Stimulated activated CD4-positive, alpha-beta T cell treated with anti-CD3 and anti-CD28 coated beads, Interleukin-12 subunit alpha, Interleukin-12 subunit beta, amount 100 ng/mL, for 4 hours (primary cell): ENCODE measurements around the gene BORCS5.

ENCODE experiments used
- DNase-seq: peaks from one replicate; pipeline ENCODE4 v3.0.0-alpha.2; 2020

Gene BORCS5

GRCh38 chr12:12353807-12354206 is 3.1 kb upstream of the BORCS5 start:
- no peak for DNase-seq

GRCh38 chr12:12356467-12356895 is 397 bp upstream of the BORCS5 start:
- no peak for DNase-seq

- DNase-seq, result no peak
Observed at GRCh38 chr12:12357719-12358461, 1.0 kb downstream of the BORCS5 start.

DNA sequence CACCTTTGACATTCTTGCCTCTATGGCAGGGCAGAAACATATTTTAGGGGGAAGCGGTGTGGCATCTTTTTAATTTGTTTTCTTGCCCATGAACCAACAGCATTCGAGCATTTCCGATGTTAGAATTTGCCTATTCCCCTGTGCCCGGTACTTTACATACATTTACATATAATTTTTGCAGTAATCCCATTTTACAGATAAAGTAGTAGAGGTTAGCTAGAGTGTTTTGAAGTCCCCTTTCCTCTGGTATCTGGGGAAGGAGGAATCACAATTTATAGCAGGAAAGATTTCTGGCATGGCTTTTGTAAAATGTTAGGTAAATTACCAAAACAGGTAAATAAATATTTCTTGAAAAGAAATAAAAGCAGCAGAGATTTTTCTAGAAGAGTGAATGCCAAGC is 1.6 kb downstream of the BORCS5 start:
- DNase-seq, result no peak

GRCh38 chr12:12364787-12365445 is 8.0 kb downstream of the BORCS5 start:
- DNase-seq, result no peak

- DNase-seq, result no peak
Observed at GRCh38 chr12:12365446-12365802, 8.5 kb downstream of the BORCS5 start.

GRCh38 chr12:12365931-12366431 is 9.1 kb downstream of the BORCS5 start:
- DNase-seq, result no peak

GRCh38 chr12:12366701-12367481 is 10.0 kb downstream of the BORCS5 start:
- no peak for DNase-seq

DNA sequence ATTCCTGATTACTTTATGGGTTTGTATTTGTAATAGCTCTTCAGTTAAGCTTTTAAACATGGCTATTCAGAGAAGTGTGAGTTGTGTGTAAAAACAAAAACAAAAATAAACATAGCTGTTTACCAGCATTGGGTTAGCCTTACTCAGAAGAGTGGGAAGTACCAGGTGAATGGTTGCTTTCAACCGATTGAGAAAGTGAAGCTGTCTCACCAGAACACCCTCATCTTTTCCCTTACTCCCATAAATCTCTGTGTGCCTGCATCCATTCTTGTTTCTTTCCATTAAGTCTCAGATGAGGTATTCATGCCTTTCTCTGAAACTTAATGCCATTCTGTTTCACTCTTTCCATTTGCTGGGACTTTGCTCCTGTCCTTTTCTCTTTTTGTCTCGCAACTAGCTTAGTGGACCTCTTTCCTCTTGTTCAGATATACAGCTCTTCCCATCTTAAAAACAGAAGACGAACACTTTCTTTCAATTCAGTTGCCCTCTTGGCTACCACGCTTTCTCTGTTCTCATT is 10.7 kb downstream of the BORCS5 start:
- DNase-seq, result no peak

GRCh38 chr12:12372946-12373722 is 16.3 kb downstream of the BORCS5 start:
- DNase-seq, result no peak

DNA sequence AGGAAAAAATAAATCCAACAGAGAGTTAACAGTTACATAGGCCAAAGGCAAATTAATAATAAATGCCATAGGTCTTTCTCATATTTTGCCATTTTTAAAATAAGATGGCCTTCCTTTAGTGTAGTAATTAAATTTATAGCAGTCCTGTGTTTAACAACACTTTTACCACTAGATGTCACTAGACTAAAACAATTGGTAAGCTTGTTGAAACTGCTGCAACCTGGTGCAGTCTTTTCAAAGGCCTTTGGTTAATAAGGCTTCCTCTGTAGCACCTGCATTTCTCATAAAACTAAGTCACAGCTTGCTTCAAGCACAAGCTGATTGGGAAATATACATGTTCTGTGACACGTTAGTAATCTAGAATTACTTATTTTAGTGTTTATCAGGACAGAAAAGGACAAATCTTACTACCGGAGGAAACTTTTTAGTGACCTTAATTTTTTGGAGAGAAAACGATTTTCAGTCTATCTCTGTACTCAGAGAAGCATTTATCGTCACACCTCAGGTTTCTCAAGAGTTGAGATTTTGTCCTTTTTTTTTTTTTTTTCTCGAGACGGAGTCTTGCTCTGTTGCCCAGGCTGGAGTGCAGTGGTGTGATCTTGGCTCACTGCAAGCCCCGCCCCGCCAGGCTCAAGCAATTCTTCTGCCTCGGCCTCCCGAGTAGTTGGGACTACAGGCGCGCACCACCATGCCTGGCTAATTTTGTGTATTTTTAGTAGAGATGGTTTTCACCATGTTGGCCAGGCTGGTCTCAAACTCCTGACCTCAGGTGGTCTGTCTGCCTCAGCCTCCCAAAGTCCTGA is 20.0 kb downstream of the BORCS5 start:
- no peak for DNase-seq

GRCh38 chr12:12378616-12379015 is 21.7 kb downstream of the BORCS5 start:
- DNase-seq, result no peak

DNA sequence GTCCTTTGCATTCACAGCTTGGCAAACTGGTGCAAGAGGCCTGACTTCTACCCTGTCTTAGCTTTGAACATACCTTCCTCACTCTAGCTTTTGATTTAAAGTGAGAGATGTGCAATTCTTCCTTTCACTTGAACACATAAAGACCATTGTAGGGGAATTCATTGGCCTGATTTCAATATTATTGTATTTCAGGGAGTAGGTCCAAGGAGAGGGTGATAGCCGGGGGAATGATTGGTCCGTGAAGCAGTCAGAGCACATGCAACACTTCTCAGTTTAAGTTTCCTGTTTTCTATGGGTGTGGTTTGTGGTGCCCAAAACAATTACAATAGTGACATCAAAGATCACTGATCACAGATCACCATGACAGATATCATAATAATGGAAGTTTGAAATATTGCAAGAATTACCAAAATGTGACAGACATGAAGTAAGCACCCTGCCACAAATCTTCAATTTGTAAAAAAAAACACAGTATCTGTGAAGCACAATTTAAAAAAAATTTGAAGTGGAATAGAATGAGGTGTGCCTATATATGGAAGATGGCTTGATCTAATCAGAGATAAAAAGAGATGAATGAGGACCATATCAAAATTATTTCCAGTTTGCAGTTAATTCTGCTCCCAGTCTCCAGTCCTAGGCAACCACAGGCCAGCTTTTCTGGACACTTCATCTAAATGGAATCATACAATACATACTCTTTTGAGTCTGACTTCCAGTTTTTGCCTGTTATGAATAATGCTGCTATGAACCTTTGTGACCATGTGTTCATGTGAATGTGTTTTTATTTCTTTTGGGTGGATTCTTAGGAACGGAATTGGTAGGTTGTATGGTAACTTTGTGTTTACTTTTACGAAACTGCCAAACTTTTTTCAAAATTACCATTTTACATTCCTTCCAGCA is 23.2 kb downstream of the BORCS5 start:
- no peak for DNase-seq

DNA sequence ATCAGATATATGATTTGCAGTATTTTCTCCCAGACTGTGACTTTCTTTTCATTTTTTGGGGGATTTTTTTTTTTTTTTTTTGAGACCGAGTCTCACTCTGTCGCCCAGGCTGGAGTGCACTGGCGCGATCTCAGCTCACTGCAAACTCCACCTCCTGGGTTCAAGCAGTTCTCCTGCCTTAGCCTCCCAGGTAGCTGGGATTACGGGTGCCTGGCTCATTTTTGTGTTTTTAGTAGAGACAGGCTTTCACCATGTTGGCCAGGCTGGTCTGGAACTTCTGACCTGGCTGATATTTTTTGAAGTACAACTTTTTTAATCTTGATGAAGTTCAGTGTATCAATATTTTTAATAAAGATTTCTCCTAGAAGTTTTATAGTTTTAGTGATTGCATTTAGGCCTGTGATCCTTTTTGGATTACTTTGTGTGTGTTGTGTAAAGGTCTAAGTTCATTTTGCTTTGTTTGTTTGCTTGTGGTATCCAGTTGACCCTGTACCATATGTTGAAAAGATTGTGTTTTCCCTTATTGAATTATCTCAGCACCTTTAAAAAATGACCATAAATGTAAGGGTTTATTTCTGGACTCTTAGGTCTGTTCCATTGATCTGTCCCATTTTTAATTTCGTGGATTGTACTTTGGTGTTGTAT is 24.2 kb downstream of the BORCS5 start:
- DNase-seq, result no peak

DNA sequence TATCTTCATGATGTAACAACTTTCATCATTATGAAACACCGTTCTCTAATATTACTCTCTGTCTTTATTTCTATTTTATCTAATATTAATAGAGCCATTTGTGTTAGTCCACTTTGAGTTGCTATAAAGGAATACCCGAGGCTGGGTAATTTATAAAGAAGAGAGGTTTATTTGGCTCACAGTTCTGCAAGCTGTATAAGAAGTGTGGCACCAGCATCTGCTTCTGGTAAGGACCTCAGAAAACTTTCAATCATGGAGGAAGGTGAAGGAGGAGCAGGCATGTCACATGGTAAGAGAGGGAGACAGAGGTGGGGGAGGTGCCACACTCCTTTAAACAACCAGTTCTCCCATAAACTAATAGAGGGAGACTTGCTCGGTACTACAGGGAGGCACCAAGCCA is 25.1 kb downstream of the BORCS5 start:
- no peak for DNase-seq

DNA sequence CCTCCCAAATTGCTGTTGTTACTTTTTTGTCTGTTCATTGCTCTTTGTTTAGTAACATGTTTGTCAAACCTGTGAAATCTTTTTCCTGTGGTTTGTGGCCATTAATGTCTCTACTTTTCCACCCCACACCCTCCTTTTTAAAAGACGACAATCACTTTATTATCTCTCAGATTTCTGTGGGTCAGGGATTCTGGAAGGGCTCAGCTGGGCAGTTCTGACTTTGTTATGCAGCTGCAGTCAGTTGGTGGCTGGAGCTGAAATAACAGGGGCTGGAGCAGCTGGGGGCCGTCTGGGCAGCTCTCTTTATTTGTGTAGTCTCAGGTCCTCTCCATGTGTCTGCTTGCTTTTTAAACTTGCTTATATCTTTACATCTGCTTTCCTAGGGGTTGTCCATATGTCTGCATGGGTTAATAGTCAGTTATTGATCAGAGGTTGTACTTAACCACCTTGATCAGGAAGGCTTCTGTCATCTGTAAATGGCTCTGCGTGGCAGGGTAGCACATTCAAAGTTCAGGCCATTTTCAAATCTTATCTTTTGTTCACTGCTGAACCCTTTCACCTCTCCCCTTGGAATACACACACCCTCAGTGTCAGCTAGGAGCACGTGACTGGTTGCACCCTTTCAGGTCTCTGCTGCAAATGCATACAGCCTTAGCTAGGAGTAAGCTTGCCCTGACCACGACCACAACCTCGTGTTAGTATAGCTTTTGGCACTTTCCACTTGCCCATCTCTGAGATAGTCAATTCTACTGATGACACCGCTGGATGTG is 27.9 kb downstream of the BORCS5 start:
- DNase-seq, result no peak

DNA sequence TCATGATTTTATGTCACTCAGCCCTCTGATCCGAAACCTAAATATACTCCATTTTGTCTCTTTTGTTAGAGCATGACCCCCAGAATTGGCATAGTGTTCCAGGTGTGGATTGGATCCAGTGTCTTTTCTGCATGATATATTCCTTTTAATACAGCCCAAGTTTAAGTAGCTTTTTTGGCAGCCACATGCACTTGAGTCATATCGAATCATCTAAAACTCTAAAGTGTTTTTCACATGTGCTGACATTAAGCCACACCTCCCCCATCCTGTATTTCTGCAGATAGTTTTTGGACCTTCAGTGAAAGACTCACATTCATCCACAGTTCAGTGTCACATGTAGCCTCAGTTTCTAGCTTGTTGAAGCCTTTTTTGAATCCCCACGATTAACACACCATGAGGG is 30.6 kb downstream of the BORCS5 start:
- DNase-seq, result no peak

DNA sequence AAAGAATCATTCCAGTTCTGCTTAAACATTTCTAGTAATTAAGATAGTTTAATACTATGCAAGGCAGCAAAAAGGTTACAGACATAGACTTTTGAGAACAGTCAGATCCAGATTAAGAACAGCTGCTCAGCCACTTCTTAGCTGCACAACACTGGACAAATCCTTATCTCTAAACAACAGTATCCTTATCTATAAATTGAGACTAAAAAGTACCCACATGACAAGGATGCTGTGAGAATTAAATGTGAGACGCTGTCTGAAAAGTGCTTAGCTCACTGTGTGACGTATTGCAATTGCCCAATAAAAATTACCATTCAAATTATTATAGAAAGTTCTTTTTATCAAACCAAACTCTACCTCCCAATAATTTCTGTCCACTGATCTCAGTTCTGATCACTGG is 35.5 kb downstream of the BORCS5 start:
- DNase-seq, result no peak

- DNase-seq, result no peak
Observed at GRCh38 chr12:12393171-12393570, 36.3 kb downstream of the BORCS5 start.
